GM21360 (cell line): Measurements from ENCODE around the gene LAMC1.
"Not testable (repeated sequence)": the region's sequence is repeated elsewhere in the genome, so short reads cannot be mapped to it uniquely, and the experiment has no call there.

Source experiments
- ATAC-seq: cut with Tn5 transposase; IDR thresholded peaks from one replicate; pipeline ENCODE4 v1.9.1; 2021; ENCODE audit warnings: mild to moderate bottlenecking, moderate library complexity; ENCODE audit not compliant: unreplicated experiment

The LAMC1 gene

GRCh38 chr1:183143576-183144315 is 120.5 kb downstream of the LAMC1 start:
- no peak for ATAC-seq

GRCh38 chr1:183144752-183145151 is 121.5 kb downstream of the LAMC1 start:
- no peak for ATAC-seq

- no peak for ATAC-seq
These were observed 124.5 kb downstream of the LAMC1 start for GRCh38 chr1:183147735-183148134.

GRCh38 chr1:183148599-183148998 is 125.4 kb downstream of the LAMC1 start:
- ATAC-seq = no peak

- no peak for ATAC-seq
These were observed 126.1 kb downstream of the LAMC1 start for GRCh38 chr1:183149273-183149672.

- ATAC-seq = not testable (repeated sequence)
These were observed 126.8 kb downstream of the LAMC1 start for GRCh38 chr1:183150032-183150431.

- ATAC-seq = no peak
These were observed 127.2 kb downstream of the LAMC1 start for GRCh38 chr1:183150445-183150844.

- ATAC-seq = no peak
These were observed 129.0 kb downstream of the LAMC1 start for GRCh38 chr1:183152180-183152579.

GRCh38 chr1:183155939-183156338 is 132.7 kb downstream of the LAMC1 start:
- no peak for ATAC-seq

- ATAC-seq = no peak
These were observed 136.7 kb downstream of the LAMC1 start for GRCh38 chr1:183159960-183160359.

GRCh38 chr1:183161391-183161790 is 138.2 kb downstream of the LAMC1 start:
- no peak for ATAC-seq

GRCh38 chr1:183163316-183163715 is 140.1 kb downstream of the LAMC1 start:
- ATAC-seq = no peak

- ATAC-seq = no peak
These were observed 141.1 kb downstream of the LAMC1 start for GRCh38 chr1:183164340-183164739.

- ATAC-seq = no peak
These were observed 141.7 kb downstream of the LAMC1 start for GRCh38 chr1:183164963-183165362.

GRCh38 chr1:183165456-183165855 is 142.2 kb downstream of the LAMC1 start:
- ATAC-seq = no peak

GRCh38 chr1:183166454-183166853 is 143.2 kb downstream of the LAMC1 start:
- ATAC-seq = no peak

GRCh38 chr1:183167676-183168075 is 144.5 kb downstream of the LAMC1 start:
- ATAC-seq = no peak

- ATAC-seq = no peak
These were observed 145.1 kb downstream of the LAMC1 start for GRCh38 chr1:183168308-183168707.

GRCh38 chr1:183173828-183174227 is 150.6 kb downstream of the LAMC1 start:
- ATAC-seq = no peak

GRCh38 chr1:183175631-183176030 is 152.4 kb downstream of the LAMC1 start:
- no peak for ATAC-seq

- ATAC-seq = no peak
These were observed 155.3 kb downstream of the LAMC1 start for GRCh38 chr1:183178545-183178944.

GRCh38 chr1:183179033-183179432 is 155.8 kb downstream of the LAMC1 start:
- ATAC-seq = no peak

GRCh38 chr1:183180218-183180617 is 157.0 kb downstream of the LAMC1 start:
- ATAC-seq = no peak
